ENCODE measurements around the gene DTX1. TPM values are rescaled to one million over a fixed set of nuclear protein-coding genes. Genes with fewer than 3 reads are reported as not detected.

The DTX1 gene
- total RNA-seq = not detected in 2 replicates

GRCh38 chr12:113056631-113057488 lies at the start of gene DTX1:
Gene DTX1, plus strand, starts transcription at chr12:113056730. Its CDS starts 1,463 bp downstream, at chr12:113058193.
- intact Hi-C loops (cut with micrococcal nuclease) = no loop called here

- intact Hi-C loops (cut with micrococcal nuclease) = no loop called here
Observed at GRCh38 chr12:113007166-113007565, 49.4 kb upstream of the DTX1 start.

GRCh38 chr12:113010701-113011100 lies 45.8 kb upstream of the DTX1 start:
- intact Hi-C loops (cut with micrococcal nuclease) = no loop called here

GRCh38 chr12:113014565-113014964 lies 42.0 kb upstream of the DTX1 start:
- intact Hi-C loops (cut with micrococcal nuclease) = no loop called here

- intact Hi-C loops (cut with micrococcal nuclease) = no loop called here
Observed at GRCh38 chr12:113016796-113017195, 39.7 kb upstream of the DTX1 start.

GRCh38 chr12:113019025-113019424 lies 37.5 kb upstream of the DTX1 start:
- intact Hi-C loops (cut with micrococcal nuclease) = no loop called here

- intact Hi-C loops (cut with micrococcal nuclease) = no loop called here
Observed at GRCh38 chr12:113021500-113021899, 35.0 kb upstream of the DTX1 start.

GRCh38 chr12:113022563-113023297 lies 33.8 kb upstream of the DTX1 start:
- intact Hi-C loops (cut with micrococcal nuclease) = no loop called here

GRCh38 chr12:113027726-113028125 lies 28.8 kb upstream of the DTX1 start:
- intact Hi-C loops (cut with micrococcal nuclease) = no loop called here

GRCh38 chr12:113030875-113031525 lies 25.5 kb upstream of the DTX1 start:
- intact Hi-C loops (cut with micrococcal nuclease) = loop anchor here (1.0 kb wide), 1 partner anchor 131 kb away; no protein-coding TSS in a partner anchor

- intact Hi-C loops (cut with micrococcal nuclease) = no loop called here
Observed at GRCh38 chr12:113039911-113040445, 16.6 kb upstream of the DTX1 start.

- intact Hi-C loops (cut with micrococcal nuclease) = no loop called here
Observed at GRCh38 chr12:113040722-113041171, 15.8 kb upstream of the DTX1 start.

GRCh38 chr12:113041560-113041959 lies 15.0 kb upstream of the DTX1 start:
- intact Hi-C loops (cut with micrococcal nuclease) = no loop called here

- intact Hi-C loops (cut with micrococcal nuclease) = no loop called here
Observed at GRCh38 chr12:113043240-113043639, 13.3 kb upstream of the DTX1 start.

GRCh38 chr12:113044516-113044915 lies 12.0 kb upstream of the DTX1 start:
- intact Hi-C loops (cut with micrococcal nuclease) = no loop called here

- intact Hi-C loops (cut with micrococcal nuclease) = loop anchor here (1.0 kb wide), 3 partner anchors 50 to 126 kb away; no protein-coding TSS in a partner anchor
Observed at GRCh38 chr12:113048716-113049127, 7.8 kb upstream of the DTX1 start.

GRCh38 chr12:113049976-113050742 lies 6.4 kb upstream of the DTX1 start:
- intact Hi-C loops (cut with micrococcal nuclease) = no loop called here

GRCh38 chr12:113050795-113051194 lies 5.7 kb upstream of the DTX1 start:
- intact Hi-C loops (cut with micrococcal nuclease) = no loop called here

- intact Hi-C loops (cut with micrococcal nuclease) = no loop called here
Observed at GRCh38 chr12:113051759-113052158, 4.8 kb upstream of the DTX1 start.

GRCh38 chr12:113052326-113052725 lies 4.2 kb upstream of the DTX1 start:
- intact Hi-C loops (cut with micrococcal nuclease) = no loop called here

Measured in T-helper 2 cell treated with Interferon-gamma antibody and Interleukin-4, amounts not matched to agents 100 ng/mL and 5 ng/mL, for 36 hours (primary cell).